HG03520 (cell line): ENCODE results near the gene FBXO10.
A peak's percentile ranks its signal among the peaks of the same experiment; 100 is the strongest.
"Not testable (repeated sequence)": the region's sequence is repeated elsewhere in the genome, so short reads cannot be mapped to it uniquely, and the experiment has no call there.

ENCODE experiments used
- ATAC-seq: cut with Tn5 transposase; IDR thresholded peaks from one replicate; pipeline ENCODE4 v1.9.1; 2021; ENCODE audit warnings: mild to moderate bottlenecking, moderate library complexity; ENCODE audit not compliant: unreplicated experiment

FBXO10 gene, protein sequence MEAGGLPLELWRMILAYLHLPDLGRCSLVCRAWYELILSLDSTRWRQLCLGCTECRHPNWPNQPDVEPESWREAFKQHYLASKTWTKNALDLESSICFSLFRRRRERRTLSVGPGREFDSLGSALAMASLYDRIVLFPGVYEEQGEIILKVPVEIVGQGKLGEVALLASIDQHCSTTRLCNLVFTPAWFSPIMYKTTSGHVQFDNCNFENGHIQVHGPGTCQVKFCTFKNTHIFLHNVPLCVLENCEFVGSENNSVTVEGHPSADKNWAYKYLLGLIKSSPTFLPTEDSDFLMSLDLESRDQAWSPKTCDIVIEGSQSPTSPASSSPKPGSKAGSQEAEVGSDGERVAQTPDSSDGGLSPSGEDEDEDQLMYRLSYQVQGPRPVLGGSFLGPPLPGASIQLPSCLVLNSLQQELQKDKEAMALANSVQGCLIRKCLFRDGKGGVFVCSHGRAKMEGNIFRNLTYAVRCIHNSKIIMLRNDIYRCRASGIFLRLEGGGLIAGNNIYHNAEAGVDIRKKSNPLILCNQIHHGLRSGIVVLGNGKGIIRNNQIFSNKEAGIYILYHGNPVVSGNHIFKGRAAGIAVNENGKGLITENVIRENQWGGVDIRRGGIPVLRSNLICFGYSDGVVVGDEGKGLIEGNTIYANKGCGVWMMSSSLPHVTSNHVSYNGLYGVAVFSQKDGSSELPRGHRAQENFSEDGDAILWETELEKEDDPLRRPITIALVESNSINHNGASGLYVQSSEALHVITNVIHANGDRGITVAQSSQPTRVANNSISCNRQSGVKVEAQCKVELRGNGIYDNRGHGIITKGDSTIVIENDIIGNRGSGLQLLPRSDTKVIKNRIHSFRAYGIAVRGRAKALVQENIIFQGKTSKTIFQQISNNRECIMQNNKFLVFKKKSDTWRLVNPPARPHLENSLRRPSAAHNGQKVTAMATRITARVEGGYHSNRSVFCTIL

GRCh38 chr9:37575921-37576721 is at the start of gene FBXO10:
Gene FBXO10 (minus strand): TSS chr9:37576380. CDS start chr9:37541768, 34,612 bp downstream.
- peak; percentile 73 for ATAC-seq

- no peak for ATAC-seq
Measured at GRCh38 chr9:37625758-37626147, 49.6 kb upstream of the FBXO10 start.

DNA sequence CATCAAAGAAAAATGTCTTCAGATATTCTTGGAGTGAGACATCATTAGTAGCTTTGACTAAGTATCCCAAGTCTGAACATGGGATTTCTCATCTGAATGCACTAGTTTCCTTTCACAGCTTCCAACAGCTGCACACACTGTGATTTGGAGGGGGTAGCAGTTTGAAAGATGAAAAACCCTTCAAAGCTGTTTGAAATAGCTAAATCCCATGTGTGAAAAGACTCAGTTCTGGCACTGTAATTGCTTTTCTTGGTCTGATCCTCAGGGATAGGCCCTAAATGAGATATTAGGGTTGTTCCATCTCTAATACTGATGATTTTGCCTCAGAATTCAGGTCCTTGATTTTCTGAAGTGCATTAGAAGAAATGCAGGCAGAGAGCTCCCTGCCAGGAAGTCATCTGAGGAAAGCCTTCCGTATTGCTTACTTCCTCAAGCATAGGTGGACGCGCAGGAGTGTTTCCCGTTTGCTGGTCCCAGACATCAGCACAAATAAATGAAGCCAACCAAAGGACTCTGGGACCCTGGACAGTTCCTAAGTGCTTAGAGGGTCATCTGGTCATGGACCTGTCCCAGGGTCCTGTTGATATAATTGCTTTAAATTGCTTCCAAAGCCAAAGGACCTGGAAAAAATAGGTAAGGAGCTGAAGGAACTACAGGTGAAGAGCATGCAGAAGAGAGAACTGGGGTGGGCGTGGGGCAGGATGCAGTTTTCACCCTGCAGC is 49.0 kb upstream of the FBXO10 start:
- no peak for ATAC-seq

GRCh38 chr9:37624073-37624472 is 47.9 kb upstream of the FBXO10 start:
- ATAC-seq, result no peak

GRCh38 chr9:37623267-37623666 is 47.1 kb upstream of the FBXO10 start:
- ATAC-seq, result no peak

- no peak for ATAC-seq
Measured at GRCh38 chr9:37622462-37622861, 46.3 kb upstream of the FBXO10 start.

- ATAC-seq, result no peak
Measured at GRCh38 chr9:37621273-37622121, 45.3 kb upstream of the FBXO10 start.

DNA sequence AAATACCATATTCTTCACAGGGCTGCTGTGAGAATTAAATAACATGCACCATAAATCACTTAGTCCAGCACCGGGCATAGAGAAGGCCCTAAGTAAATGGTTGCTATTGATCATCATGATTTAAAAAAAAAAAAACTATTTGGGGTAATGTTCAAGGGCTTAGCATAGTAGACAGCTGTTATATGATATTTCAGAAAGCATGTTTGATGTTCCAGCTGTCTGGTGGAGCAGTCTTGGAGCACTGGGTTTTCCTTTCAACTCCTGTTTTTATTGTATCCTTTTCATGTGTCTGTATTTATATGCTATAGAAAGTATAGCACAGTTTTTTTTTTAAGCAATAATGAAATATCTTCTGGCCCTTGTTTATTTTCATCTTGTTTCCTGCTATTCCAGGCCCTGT is 44.2 kb upstream of the FBXO10 start:
- ATAC-seq, result no peak

DNA sequence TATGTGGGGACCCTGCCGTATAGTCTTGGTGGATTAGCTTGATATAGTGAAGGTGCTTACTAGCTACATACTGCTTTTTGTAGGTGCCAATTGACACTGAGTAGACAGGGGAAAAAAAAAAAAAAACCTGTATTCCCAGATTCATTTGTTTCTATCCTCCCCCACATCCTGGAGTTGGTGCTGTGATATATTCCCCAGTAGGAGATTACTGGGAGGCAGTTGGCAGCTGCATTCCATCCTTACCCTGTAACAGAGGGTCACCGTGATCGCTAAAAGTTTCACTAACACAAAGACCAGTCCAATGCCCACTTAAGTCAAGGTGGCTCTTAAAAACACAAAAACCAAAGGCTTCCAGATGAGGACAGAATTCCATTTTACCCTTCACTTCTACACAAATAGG is 43.6 kb upstream of the FBXO10 start:
- no peak for ATAC-seq

- no peak for ATAC-seq
Measured at GRCh38 chr9:37618817-37619216, 42.6 kb upstream of the FBXO10 start.

- no peak for ATAC-seq
Measured at GRCh38 chr9:37617832-37618231, 41.7 kb upstream of the FBXO10 start.

DNA sequence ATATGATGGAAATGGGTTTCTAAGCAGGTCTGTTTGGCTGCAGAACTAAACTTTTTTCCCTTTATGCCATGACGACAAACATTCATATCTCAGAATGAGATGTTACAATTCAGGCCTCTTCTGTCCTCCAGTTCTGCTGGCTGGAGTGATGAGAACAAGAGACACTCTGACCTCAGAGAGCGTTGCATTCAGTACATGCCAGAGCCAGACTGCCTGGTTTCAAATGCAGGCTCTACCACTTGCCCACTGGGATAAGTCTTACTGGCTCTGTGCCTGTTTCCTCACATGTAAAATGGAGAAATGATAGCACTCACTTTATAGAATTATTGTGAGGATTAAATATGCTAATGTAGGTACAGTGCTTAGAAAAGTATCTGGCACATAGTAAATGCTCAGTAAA is 41.0 kb upstream of the FBXO10 start:
- no peak for ATAC-seq

DNA sequence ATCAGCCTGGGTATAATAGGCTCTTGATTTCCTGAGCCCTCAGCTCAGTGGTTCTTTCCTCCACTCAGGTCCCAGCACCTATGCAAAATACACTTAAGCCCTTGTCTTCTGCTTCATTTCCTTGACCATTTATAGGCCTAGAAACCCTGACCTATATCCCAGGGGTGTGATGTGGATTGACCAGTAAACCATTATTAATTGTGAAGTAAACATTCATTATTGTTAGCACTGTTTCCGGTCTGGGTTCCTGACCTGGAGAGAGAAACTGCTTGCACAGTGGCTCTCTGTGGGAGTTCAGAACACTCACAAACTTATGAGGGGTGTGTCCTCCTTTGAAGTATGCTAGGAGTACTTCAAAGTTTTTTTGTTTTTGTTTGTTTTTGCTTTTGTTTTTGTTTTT is 35.8 kb upstream of the FBXO10 start:
- ATAC-seq, result no peak

- ATAC-seq, result no peak
Measured at GRCh38 chr9:37611014-37611413, 34.8 kb upstream of the FBXO10 start.

- no peak for ATAC-seq
Measured at GRCh38 chr9:37609735-37610397, 33.7 kb upstream of the FBXO10 start.

DNA sequence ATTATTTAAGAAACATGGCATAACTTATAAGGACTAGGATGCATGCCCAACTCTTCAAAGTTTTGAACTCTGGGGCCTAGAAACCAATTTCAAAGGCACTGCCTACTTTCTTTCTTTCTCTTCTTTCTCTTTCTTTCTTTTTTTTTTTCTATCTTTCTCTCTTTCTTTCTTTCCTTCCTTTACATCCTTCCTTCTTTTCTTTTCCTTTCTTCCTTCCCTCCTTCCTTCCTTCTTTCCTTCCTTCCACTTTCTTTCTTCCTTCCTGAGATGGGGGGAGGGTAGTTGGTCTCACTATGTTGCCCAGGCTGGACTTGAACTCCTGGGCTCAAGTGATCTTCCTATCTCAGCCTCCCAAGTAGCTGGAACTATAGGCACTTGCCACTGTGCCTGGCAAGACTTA is 32.1 kb upstream of the FBXO10 start:
- ATAC-seq, result no peak

- no peak for ATAC-seq
Measured at GRCh38 chr9:37604296-37604695, 28.1 kb upstream of the FBXO10 start.

GRCh38 chr9:37602817-37603216 is 26.6 kb upstream of the FBXO10 start:
- no peak for ATAC-seq

- ATAC-seq, result not testable (repeated sequence)
Measured at GRCh38 chr9:37602061-37602460, 25.9 kb upstream of the FBXO10 start.
